ENCODE measurements around the gene SNORC.

DNA sequence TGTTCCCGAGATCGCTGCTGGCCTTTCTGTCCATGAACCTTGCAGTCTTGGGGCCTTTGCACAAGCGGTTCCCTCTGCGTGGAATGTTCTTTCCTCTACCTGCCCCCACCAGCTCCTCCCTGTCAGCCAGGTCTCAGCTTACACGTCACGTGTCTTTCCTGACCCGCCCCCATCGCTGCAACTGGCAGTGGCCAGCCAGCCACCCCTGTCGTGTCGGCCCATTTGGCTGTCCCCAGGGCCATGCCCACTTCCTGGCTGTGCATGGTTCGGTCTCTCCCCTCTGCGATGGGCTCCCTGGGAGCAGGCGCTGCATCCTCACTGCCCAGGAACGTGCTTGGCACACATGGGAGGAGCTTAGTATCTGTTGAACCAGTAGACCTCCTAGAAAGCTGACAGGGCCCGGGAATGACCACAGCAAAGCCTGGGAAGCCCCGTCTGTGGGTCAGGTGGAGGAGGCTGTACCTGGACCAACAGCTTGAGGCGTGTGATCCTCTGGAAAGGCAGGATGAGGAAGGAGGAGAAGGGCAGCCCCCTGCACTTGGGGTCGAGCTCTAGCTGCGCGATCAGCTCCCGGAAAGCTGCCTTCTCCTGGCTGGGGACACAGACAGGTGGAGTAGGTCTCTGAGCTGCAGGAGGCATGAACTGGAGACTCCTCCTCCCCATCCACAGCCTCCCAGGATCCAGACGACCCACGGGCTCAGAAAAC, 21.0 kb downstream of the SNORC start:
- TF ChIP-seq, protein P1, sequence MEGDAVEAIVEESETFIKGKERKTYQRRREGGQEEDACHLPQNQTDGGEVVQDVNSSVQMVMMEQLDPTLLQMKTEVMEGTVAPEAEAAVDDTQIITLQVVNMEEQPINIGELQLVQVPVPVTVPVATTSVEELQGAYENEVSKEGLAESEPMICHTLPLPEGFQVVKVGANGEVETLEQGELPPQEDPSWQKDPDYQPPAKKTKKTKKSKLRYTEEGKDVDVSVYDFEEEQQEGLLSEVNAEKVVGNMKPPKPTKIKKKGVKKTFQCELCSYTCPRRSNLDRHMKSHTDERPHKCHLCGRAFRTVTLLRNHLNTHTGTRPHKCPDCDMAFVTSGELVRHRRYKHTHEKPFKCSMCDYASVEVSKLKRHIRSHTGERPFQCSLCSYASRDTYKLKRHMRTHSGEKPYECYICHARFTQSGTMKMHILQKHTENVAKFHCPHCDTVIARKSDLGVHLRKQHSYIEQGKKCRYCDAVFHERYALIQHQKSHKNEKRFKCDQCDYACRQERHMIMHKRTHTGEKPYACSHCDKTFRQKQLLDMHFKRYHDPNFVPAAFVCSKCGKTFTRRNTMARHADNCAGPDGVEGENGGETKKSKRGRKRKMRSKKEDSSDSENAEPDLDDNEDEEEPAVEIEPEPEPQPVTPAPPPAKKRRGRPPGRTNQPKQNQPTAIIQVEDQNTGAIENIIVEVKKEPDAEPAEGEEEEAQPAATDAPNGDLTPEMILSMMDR (conservative IDR thresholded peaks at IDR 0.05; ENCODE audit: low read length) = no peak
- TF ChIP-seq EZH2phosphoT487 (IDR thresholded peaks at IDR 0.05; ENCODE audit: borderline replicate concordance, low read depth, low read length) = no peak

All from OCI-LY7 (cell line).